Mucosa of rectum (tissue), 2 donors: ENCODE measurements around the gene COBL.

Source experiments
- H3K27ac ChIP-seq, 2 donors: one replicate each; pipeline ENCODE4 v1.7.0; 2013; ENCODE audit warnings: inconsistent platforms in 2 of 2, low read depth in 2 of 2, low read length in 2 of 2
- H3K27me3 ChIP-seq, 2 donors: one replicate each; pipeline ENCODE4 v1.7.0; 2013; ENCODE audit warnings: low read length in 2 of 2; ENCODE audit not compliant: control insufficient read depth in 2 of 2, insufficient read depth in 2 of 2
- H3K36me3 ChIP-seq, 2 donors: one replicate each; pipeline ENCODE4 v1.7.0; 2013; ENCODE audit warnings: low read length in 2 of 2; ENCODE audit not compliant: control insufficient read depth in 2 of 2, insufficient read depth in 2 of 2
- H3K4me1 ChIP-seq, 2 donors: one replicate each; pipeline ENCODE4 v1.7.0; 2013; ENCODE audit warnings: low read length in 2 of 2, mild to moderate bottlenecking in 1 of 2; ENCODE audit not compliant: control insufficient read depth in 2 of 2, insufficient read depth in 2 of 2
- H3K4me3 ChIP-seq, 2 donors: one replicate each; pipeline ENCODE4 v1.7.0; 2013; ENCODE audit warnings: low read length in 2 of 2
- H3K9ac ChIP-seq, 2 donors: one replicate each; pipeline ENCODE4 v1.7.0; 2013; ENCODE audit warnings: low read length in 2 of 2, low read depth in 1 of 2, mild to moderate bottlenecking in 1 of 2
- H3K9me3 ChIP-seq, 2 donors: one replicate each; pipeline ENCODE4 v1.7.0; 2013; ENCODE audit warnings: low read length in 2 of 2; ENCODE audit not compliant: control insufficient read depth in 2 of 2
- donor health status: healthy.
- donor health status: Normal muscosa, but diverticular disease.

Gene COBL

DNA sequence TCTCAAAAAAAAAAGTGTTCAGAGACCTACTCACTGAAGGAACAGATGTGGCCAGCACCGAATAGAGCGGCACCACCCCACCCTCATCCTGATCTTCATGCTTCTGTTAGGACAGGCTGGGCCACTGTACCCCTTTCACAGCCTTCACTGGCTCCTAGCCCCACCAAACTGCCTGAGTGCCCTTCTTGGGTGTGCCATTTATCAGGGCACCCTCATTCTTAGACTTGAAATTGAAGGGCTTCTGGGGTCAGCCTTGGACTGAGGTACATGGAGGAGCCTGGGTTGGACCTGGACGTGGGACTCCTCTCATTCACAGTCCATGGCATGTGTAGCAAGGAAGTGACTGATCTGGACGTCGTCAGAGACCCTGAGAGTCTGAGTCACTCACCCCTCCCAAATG is 190.3 kb downstream of the COBL start:
- Histone ChIP-seq H3K36me3 (peaks cover 0 to 3% of the 10 kb centered on the region in 2 donors), H3K27me3 (no peaks in the 10 kb centered on the region), H3K27ac (no peak overlapping the region), H3K9ac (no peak overlapping the region), H3K4me1 (no peaks in the 10 kb centered on the region), H3K4me3 (no peak overlapping the region), H3K9me3 (no peaks in the 10 kb centered on the region)

DNA sequence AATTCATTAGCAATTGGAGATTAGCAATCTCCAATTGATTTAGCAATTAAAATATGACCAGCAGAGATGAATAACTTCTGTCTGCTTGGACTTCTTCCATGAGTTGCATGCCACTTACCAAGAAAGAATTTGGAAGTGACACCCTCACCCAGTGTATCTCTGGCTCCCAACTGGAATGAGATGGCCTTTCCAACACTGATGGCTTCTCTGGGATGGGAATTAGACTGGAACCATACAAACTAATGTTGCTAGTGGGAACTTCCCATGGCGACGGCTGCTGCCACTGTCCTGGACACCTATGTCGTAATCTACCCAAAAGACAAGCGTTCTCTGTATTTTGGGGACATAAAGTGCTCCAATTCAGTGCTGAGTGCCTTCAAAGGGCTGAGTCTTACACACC is 192.3 kb downstream of the COBL start:
- Histone ChIP-seq H3K9me3 (no peaks in the 10 kb centered on the region), H3K4me3 (no peak overlapping the region), H3K9ac (no peak overlapping the region), H3K36me3 (no peaks in the 10 kb centered on the region), H3K27me3 (no peaks in the 10 kb centered on the region), H3K27ac (no peak overlapping the region), H3K4me1 (no peaks in the 10 kb centered on the region)

DNA sequence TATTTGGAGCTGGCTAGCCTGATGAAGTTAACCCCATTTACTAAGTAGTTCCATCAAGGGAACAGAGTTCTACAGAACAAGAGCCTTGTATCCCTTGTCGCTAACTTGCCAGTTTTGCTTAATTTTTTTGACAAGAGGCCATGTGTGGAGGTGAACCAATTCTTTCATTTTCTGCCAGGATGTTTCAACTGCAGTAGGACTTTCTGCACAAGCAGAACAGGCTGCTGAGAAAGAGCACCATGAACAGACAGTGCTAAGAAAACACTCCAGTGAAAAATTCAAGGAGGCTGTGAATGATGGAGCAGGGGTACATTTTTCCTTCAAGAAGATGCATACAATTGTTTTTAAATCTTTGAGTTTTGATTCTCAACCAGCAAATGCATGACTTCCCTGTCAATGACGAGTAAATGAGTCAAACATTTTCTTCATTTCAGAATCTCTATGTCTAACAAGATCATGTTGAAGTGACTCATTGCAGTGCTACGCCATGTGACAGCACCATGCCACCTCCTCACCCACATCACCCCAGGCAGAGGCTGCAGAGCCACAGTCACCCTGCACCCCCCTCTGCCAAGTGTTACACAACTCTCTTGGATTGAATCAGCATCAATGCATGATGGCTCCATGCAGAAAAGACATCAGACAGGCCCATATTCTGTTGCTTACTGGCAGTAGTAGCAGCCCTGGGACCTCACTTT is 193.1 kb downstream of the COBL start:
- Histone ChIP-seq H3K4me1 (no peaks in the 10 kb centered on the region), H3K9ac (no peak overlapping the region), H3K27ac (no peak overlapping the region), H3K9me3 (no peaks in the 10 kb centered on the region), H3K36me3 (no peaks in the 10 kb centered on the region), H3K27me3 (no peaks in the 10 kb centered on the region), H3K4me3 (no peak overlapping the region)

DNA sequence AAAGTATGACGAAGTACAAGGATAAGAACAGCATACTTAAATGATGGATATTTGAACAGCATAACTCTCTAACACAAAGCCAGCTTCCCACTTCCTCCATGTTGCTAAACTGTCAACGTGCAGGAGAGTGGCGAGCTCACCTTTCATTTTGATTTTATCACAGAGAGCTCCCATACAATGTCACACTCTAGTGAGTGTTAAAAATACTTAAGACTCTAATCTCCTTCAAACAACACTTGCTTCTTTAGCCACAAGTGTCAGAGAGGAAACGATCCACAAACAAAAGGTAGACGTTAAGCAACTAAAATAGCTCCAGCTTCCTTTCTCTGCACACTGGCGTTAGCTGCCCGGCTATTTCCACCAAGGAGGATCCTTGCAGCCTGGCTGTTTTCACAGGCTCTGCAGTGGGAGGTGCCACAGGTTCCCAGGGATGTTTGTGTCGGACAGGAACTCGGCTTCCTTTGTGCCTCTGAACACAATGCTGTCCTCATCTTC is 194.6 kb downstream of the COBL start:
- no peak overlapping the region for H3K9ac ChIP-seq
- no peak overlapping the region for H3K4me3 ChIP-seq
- H3K27ac ChIP-seq = no peak overlapping the region
- H3K36me3 ChIP-seq = no peaks in the 10 kb centered on the region
- no peaks in the 10 kb centered on the region for H3K9me3 ChIP-seq
- no peaks in the 10 kb centered on the region for H3K27me3 ChIP-seq
- H3K4me1 ChIP-seq = no peaks in the 10 kb centered on the region

DNA sequence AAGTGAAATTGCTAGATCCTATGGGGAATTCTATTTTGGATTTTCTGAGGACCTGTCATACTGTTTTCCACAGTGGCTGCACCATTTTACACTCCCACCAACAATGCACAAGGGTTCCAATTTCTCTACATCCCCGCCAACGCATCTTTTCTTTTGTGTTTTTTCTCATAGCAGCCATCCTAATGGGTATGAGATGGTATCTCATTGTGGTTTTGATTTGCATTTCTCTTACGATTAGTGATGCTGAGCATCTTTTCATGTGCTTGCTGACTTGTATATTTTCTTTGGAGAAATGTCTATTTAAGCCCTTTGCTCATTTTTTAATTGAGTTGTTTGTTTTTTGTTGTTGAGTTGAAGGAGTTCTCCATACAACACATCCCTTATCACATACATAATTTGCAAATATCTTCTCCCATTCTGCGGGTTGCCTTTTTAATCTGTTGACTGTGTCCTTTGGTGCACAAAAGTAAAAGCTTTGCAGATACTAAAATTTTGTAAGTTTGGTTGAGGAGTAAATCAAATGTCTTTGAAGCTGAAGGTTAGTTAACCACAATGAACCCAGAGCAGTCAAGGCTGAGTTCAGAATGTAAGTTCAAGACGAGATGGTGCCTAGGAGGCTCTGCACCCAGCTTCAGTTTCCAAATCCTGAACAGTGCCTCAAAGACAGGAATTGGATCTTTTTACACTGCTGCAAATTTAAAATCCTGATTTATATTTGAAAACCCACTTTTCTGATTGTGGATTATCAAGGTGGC is 195.4 kb downstream of the COBL start:
- no peaks in the 10 kb centered on the region for H3K4me1 ChIP-seq
- H3K4me3 ChIP-seq = no peak overlapping the region
- H3K27me3 ChIP-seq = no peaks in the 10 kb centered on the region
- no peaks in the 10 kb centered on the region for H3K9me3 ChIP-seq
- H3K27ac ChIP-seq = no peak overlapping the region
- no peak overlapping the region for H3K9ac ChIP-seq
- H3K36me3 ChIP-seq = no peaks in the 10 kb centered on the region

DNA sequence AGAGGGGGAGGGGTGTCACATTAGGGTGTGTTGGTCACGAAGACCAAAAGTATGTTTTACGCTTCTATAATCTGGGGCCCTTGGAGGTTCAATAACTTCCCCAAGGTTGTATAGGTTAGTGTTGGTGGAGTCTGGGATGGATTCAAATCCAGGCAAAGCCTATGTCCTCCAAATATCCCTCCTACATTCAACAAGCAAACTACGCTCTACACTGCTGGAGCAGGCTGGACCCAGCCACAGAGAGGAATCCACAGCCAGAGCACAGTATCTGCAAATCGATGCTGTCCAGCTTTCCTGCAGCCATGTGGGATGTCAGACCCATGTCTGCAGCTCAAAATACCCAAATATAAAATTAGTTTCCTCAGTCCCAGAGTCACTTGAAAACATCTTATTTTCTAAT is 198.0 kb downstream of the COBL start:
- Histone ChIP-seq H3K9me3 (no peaks in the 10 kb centered on the region), H3K27me3 (no peaks in the 10 kb centered on the region), H3K9ac (no peak overlapping the region), H3K4me3 (no peak overlapping the region), H3K27ac (no peak overlapping the region), H3K36me3 (no peaks in the 10 kb centered on the region), H3K4me1 (no peaks in the 10 kb centered on the region)

DNA sequence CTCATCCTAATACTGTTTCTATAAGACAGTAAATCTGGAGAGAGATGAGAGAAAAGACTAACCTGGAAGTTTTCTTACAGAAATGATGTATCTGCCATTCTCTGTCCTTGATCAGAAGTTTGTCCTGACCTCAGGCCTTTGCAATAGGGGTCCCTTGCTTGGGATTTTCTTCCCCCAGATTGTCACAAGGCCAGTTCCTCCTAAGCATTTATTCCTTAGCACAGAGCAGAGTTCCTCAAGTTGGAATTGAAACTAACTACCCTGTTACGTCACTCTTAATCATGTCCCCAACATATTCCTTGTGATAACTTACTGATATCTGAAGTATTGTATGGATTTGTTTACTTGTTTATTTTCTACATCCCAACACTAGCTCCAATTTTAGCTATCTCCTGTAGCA is 202.1 kb downstream of the COBL start:
- H3K4me1 ChIP-seq = no peaks in the 10 kb centered on the region
- H3K27ac ChIP-seq = no peak overlapping the region
- no peaks in the 10 kb centered on the region for H3K27me3 ChIP-seq
- no peak overlapping the region for H3K9ac ChIP-seq
- H3K4me3 ChIP-seq = no peak overlapping the region
- no peaks in the 10 kb centered on the region for H3K9me3 ChIP-seq
- no peaks in the 10 kb centered on the region for H3K36me3 ChIP-seq

DNA sequence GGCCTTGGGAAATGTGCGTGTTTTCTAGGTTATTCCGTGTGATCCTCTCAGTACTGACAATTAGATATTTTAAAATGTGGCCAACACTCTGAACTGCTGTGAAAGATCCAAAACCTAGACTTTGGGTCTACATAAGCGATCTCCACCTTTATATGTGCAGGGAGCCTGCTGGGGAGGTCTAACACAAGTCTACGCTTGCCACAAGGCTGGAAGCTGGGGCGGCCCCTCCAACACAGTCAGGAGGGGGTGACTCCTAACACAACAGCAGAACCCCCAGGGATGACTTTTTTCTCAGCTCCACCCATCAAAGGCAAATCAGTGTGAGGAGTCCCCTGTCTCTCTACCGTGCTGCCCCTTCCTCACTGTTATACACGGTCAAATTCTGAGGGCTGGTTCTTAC is 202.6 kb downstream of the COBL start:
- Histone ChIP-seq H3K4me3 (no peak overlapping the region), H3K27me3 (no peaks in the 10 kb centered on the region), H3K9me3 (no peaks in the 10 kb centered on the region), H3K4me1 (no peaks in the 10 kb centered on the region), H3K9ac (no peak overlapping the region), H3K36me3 (no peaks in the 10 kb centered on the region), H3K27ac (no peak overlapping the region)

DNA sequence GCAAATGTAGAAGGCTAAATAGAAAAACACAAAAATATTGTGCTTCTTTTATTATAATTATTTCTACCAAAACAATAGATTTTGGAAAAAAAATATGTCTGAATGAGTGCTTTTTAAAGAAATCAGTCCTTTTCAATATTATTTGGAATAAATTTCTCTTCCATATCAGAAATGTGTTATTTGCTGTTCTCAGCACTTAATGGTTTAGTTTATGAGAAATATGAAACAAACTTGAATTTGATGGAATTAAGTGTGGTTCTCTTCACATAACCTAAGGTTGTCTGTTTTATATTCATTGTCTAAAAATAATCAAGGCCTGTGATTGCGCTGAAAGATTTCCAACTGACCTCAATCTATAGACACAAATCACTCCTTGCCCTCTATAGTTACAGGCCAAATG is 203.0 kb downstream of the COBL start:
- H3K9me3 ChIP-seq = no peaks in the 10 kb centered on the region
- H3K9ac ChIP-seq = no peak overlapping the region
- H3K4me3 ChIP-seq = no peak overlapping the region
- no peaks in the 10 kb centered on the region for H3K27me3 ChIP-seq
- no peaks in the 10 kb centered on the region for H3K36me3 ChIP-seq
- H3K27ac ChIP-seq = no peak overlapping the region
- no peaks in the 10 kb centered on the region for H3K4me1 ChIP-seq

DNA sequence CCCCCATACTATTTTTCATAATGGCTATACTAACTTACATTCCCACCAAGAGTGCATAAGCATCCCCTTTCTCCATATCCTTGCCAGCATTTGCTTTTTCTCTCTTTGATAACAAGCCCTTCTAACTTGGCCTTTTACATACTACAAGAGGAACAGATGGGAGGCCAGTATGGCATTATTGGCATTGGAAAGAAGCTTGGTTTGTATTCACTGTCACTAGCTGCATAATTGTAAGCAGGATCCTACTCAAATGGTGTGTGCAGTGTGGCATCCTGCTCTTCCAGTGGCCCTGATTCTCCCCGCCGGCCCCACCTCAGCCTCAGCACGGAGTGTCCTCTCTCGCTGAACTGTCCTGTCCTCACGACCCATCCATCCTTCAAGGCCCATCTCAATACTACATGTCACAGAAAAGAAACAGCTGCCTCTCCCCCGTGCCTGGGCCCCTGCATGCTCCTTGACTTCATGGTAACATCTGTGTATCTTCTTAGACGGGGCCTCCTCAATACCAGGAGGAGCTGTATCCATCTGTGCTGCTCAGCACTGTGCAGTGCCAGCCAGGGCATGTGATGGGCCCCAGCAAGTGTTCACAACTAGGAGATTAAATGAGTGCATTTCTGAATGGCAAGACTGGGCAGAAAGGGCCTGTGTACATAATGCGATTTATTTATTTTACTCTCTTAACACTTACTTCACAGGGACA is 205.2 kb downstream of the COBL start:
- Histone ChIP-seq H3K9ac (no peak overlapping the region), H3K4me1 (no peaks in the 10 kb centered on the region), H3K27me3 (no peaks in the 10 kb centered on the region), H3K36me3 (no peaks in the 10 kb centered on the region), H3K9me3 (no peaks in the 10 kb centered on the region), H3K27ac (no peak overlapping the region), H3K4me3 (no peak overlapping the region)
